ENCODE results near the gene SCYL3.

- TF ChIP-seq EGR1 (IDR thresholded peaks at IDR 0.05; ENCODE audit: low read depth) (no peak), CTCF (IDR thresholded peaks at IDR 0.05 in 2 of 3, conservative IDR thresholded peaks at IDR 0.05 in 1 of 3; ENCODE audit: borderline replicate concordance in 1 of 3, insufficient read depth in 1 of 3, low read depth in 2 of 3, low read length in 2 of 3) (no peak), SP1 (IDR thresholded peaks at IDR 0.05; ENCODE audit: low read depth) (no peak), POLR2AphosphoS5 (IDR thresholded peaks at IDR 0.05; ENCODE audit: low read depth, low read length) (no peak), POLR2A (IDR thresholded peaks at IDR 0.05; ENCODE audit: borderline replicate concordance, extremely low read depth, insufficient read depth, insufficient read length) (no peak), CEBPB (IDR thresholded peaks at IDR 0.05; ENCODE audit: low read depth) (no peak), RAD21 (IDR thresholded peaks at IDR 0.05; ENCODE audit: low read depth) (no peak), YY1 (IDR thresholded peaks at IDR 0.05; ENCODE audit: extremely low read depth, insufficient replicate concordance, low read depth, low read length) (no peak), SIN3A (IDR thresholded peaks at IDR 0.05; ENCODE audit: low read depth) (no peak), ZNF274 (IDR thresholded peaks at IDR 0.05; ENCODE audit: low read depth, low read length) (no peak), EZH2 (IDR thresholded peaks at IDR 0.05) (no peak), CBX3 (IDR thresholded peaks at IDR 0.05; ENCODE audit: low read depth) (no peak), TCF7L2 (IDR thresholded peaks at IDR 0.05; ENCODE audit: borderline replicate concordance, extremely low read depth, insufficient read depth, insufficient read length) (no peak), MAX (IDR thresholded peaks at IDR 0.05) (no peak)
Measured at GRCh38 chr1:169915150-169915549, 21.5 kb upstream of the SCYL3 start.
